DND-41 (cell line): ENCODE measurements around the gene KIAA0586.

Experiments
- ATAC-seq: fragments of 200-7000 bp; cut with Tn5 transposase; 3 replicates; pipeline ENCODE4 v1.9.1; 2021; ENCODE audit warnings: low read depth; ENCODE audit not compliant: insufficient read depth
- DNase-seq: peaks from one replicate; pipeline ENCODE4 v3.0.0-alpha.2; 2020
- H2AFZ ChIP-seq: 2 replicates; pipeline ENCODE4 v1.6.0; 2012; ENCODE audit warnings: low read depth, low read length
- H3K27ac ChIP-seq: 2 replicates; pipeline ENCODE4 v1.5.1; 2012; ENCODE audit warnings: low read length, inconsistent platforms
- H3K27me3 ChIP-seq: fragments of 200-600 bp; sonication (generic); 2 replicates; pipeline ENCODE4 v1.6.0; 2012; ENCODE audit warnings: low read length, mild to moderate bottlenecking, inconsistent platforms; ENCODE audit not compliant: insufficient read depth, poor library complexity
- H3K36me3 ChIP-seq: 2 replicates; pipeline ENCODE4 v1.5.1; 2012; ENCODE audit warnings: low read length, inconsistent platforms; ENCODE audit not compliant: insufficient read depth
- H3K4me1 ChIP-seq: 2 replicates; pipeline ENCODE4 v1.5.1; 2012; ENCODE audit warnings: mild to moderate bottlenecking, low read length; ENCODE audit not compliant: insufficient read depth
- H3K4me2 ChIP-seq: 2 replicates; pipeline ENCODE4 v1.6.0; 2012; ENCODE audit warnings: mild to moderate bottlenecking, moderate library complexity, low read length, inconsistent platforms; ENCODE audit not compliant: insufficient read depth
- H3K4me3 ChIP-seq, 2 experiments: fragments of 200-600 bp in 1 of 2; shearing (Covaris generic) in 1 of 2; 2 replicates each; pipeline ENCODE4 v1.5.1; 2012 to 2016; ENCODE audit warnings: inconsistent platforms in 2 of 2, low read length in 2 of 2, mild to moderate bottlenecking in 2 of 2, low read depth in 1 of 2, moderate library complexity in 1 of 2
- H3K79me2 ChIP-seq: 2 replicates; pipeline ENCODE4 v1.6.0; 2012; ENCODE audit warnings: low read length, inconsistent platforms; ENCODE audit not compliant: insufficient read depth
- H3K9ac ChIP-seq: 2 replicates; pipeline ENCODE4 v1.6.0; 2012; ENCODE audit warnings: low read depth, mild to moderate bottlenecking, inconsistent platforms, low read length, moderate library complexity
- H3K9me3 ChIP-seq: 2 replicates; pipeline ENCODE4 v1.5.1; 2012; ENCODE audit warnings: low read length, moderate library complexity, mild to moderate bottlenecking, inconsistent platforms; ENCODE audit not compliant: insufficient read depth, severe bottlenecking
- H4K20me1 ChIP-seq: 2 replicates; pipeline ENCODE4 v1.6.0; 2012; ENCODE audit warnings: low read length; ENCODE audit not compliant: insufficient read depth
- EZH2 ChIP-seq: IDR thresholded peaks from 3 replicates; pipeline ENCODE4 v1.6.1; 2012; ENCODE audit warnings: borderline replicate concordance, low read depth, mild to moderate bottlenecking, moderate library complexity, low read length, inconsistent platforms; ENCODE audit not compliant: severe bottlenecking
- TF ChIP-seq, protein P1 (sequence below): IDR thresholded peaks from 2 replicates; pipeline ENCODE4 v1.5.1; 2012; ENCODE audit warnings: borderline replicate concordance, low read length, moderate library complexity, mild to moderate bottlenecking; ENCODE audit not compliant: poor library complexity, severe bottlenecking; ENCODE audit errors: extremely low read depth

The KIAA0586 gene

DNA sequence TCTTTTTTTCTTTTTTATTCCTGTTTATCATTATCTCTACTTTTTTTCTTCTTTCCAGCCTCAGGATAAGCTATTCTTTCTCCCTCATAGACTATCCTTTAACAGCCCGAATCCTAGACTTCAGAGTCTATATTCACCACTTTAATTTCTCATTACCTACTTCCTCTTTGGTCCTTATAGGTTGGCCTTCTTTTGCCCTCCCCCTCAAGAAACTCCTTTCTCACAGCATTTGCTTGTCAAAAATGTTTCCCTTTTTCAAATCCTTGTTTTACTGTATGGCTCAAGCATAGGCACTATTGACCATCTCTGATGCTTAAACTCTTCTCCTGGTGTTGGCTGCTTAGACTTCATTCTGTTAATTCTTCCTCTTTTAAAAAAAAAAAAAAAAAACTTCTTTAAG is 52.5 kb downstream of the KIAA0586 start:
- H3K4me1 ChIP-seq: no peaks in the 10 kb centered on the region
- H3K9me3 ChIP-seq: no peaks in the 10 kb centered on the region
- peaks cover 48% of the 10 kb centered on the region for H3K36me3 ChIP-seq
- no peak overlapping the region for H2AFZ ChIP-seq
- no peak overlapping the region for H3K27ac ChIP-seq
- ATAC-seq (no peak), DNase-seq (no peak)
- H3K27me3 ChIP-seq: no peaks in the 10 kb centered on the region
- no peak overlapping the region for H3K9ac ChIP-seq
- no peak overlapping the region for H3K4me2 ChIP-seq
- no peaks in the 10 kb centered on the region for H4K20me1 ChIP-seq
- no peaks in the 10 kb centered on the region for H3K79me2 ChIP-seq
- TF ChIP-seq, protein P1, sequence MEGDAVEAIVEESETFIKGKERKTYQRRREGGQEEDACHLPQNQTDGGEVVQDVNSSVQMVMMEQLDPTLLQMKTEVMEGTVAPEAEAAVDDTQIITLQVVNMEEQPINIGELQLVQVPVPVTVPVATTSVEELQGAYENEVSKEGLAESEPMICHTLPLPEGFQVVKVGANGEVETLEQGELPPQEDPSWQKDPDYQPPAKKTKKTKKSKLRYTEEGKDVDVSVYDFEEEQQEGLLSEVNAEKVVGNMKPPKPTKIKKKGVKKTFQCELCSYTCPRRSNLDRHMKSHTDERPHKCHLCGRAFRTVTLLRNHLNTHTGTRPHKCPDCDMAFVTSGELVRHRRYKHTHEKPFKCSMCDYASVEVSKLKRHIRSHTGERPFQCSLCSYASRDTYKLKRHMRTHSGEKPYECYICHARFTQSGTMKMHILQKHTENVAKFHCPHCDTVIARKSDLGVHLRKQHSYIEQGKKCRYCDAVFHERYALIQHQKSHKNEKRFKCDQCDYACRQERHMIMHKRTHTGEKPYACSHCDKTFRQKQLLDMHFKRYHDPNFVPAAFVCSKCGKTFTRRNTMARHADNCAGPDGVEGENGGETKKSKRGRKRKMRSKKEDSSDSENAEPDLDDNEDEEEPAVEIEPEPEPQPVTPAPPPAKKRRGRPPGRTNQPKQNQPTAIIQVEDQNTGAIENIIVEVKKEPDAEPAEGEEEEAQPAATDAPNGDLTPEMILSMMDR: no peak
- no peak for TF ChIP-seq EZH2
- H3K4me3 ChIP-seq: no peak overlapping the region

DNA sequence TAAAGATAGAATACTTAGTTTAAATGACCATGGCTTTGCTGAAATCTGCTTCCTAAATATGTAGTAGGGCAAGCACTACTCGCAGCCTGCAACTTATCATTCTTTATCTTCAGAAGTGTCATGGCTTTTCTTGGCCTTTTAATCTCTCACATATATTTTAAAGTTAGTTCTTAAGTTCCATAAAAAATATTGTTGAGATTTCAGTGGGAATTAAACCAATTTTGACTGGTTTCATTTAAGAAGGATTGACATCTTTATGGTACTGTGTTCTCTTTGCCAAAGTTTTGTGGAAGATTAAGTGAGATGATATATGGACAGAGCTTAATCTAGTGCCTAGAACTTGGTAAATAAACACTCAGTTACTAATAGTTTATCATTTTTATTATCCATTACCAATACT is 56.7 kb downstream of the KIAA0586 start:
- H3K4me2 ChIP-seq: no peak overlapping the region
- TF ChIP-seq, protein P1: no peak
- TF ChIP-seq EZH2: no peak
- H3K79me2 ChIP-seq: no peaks in the 10 kb centered on the region
- no peak overlapping the region for H2AFZ ChIP-seq
- no peaks in the 10 kb centered on the region for H3K9me3 ChIP-seq
- no peaks in the 10 kb centered on the region for H3K4me1 ChIP-seq
- H3K27ac ChIP-seq: no peak overlapping the region
- no peak overlapping the region for H3K4me3 ChIP-seq
- DNase-seq (no peak), ATAC-seq (no peak)
- H3K27me3 ChIP-seq: no peaks in the 10 kb centered on the region
- H3K9ac ChIP-seq: no peak overlapping the region
- H3K36me3 ChIP-seq: peaks cover 45% of the 10 kb centered on the region
- no peaks in the 10 kb centered on the region for H4K20me1 ChIP-seq

DNA sequence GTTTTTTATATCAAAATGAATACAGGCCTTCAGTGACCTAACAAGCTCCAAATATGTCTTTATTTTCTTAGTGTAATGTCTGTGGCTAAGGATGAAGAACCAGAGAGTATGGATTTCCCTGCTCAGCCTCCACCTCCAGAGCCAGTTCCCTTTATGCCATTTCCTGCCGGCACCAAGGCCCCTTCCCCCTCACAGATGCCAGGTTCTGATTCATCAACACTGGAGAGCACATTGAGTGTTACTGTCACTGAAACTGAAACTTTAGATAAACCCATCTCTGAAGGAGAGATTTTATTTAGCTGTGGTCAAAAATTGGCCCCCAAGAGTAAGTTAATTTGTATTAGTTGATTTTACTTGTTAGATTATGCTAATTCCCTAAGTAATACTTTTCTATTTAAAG is 61.0 kb downstream of the KIAA0586 start:
- H3K4me3 ChIP-seq: no peak overlapping the region
- no peaks in the 10 kb centered on the region for H3K27me3 ChIP-seq
- H3K27ac ChIP-seq: no peak overlapping the region
- H3K9me3 ChIP-seq: no peaks in the 10 kb centered on the region
- H3K36me3 ChIP-seq: peaks cover 57% of the 10 kb centered on the region
- TF ChIP-seq, protein P1: no peak
- TF ChIP-seq EZH2: no peak
- H3K79me2 ChIP-seq: no peaks in the 10 kb centered on the region
- H4K20me1 ChIP-seq: no peaks in the 10 kb centered on the region
- no peak overlapping the region for H3K4me2 ChIP-seq
- no peak overlapping the region for H3K9ac ChIP-seq
- no peak for DNase-seq
- no peaks in the 10 kb centered on the region for H3K4me1 ChIP-seq
- ATAC-seq: no peak
- H2AFZ ChIP-seq: no peak overlapping the region

DNA sequence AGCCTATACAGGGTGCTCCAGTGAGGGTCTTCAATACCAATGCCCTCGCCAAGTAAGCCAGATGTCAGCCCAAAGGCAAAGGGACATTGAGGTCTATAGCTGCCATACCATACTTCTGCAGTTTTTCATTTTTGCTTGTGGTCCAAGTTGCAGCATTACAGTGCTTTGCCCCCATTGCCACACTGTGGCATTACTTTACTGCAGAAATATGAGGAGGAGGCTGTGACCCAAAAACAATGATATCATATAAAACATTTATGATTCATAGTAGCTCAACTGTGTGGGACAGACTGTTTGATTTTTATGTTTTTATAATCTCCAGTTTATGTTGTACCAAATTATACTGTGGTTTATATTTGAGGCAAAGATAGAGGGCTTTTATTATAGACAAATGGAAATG is 64.1 kb downstream of the KIAA0586 start:
- Histone ChIP-seq H4K20me1 (no peaks in the 10 kb centered on the region), H3K27me3 (no peaks in the 10 kb centered on the region), H3K27ac (no peak overlapping the region), H3K36me3 (peaks cover 52% of the 10 kb centered on the region), H2AFZ (no peak overlapping the region), H3K9me3 (no peaks in the 10 kb centered on the region), H3K9ac (no peak overlapping the region), H3K4me3 (no peak overlapping the region), H3K4me2 (no peak overlapping the region), H3K79me2 (no peaks in the 10 kb centered on the region), H3K4me1 (no peaks in the 10 kb centered on the region)
- TF ChIP-seq, protein P1: no peak
- no peak for TF ChIP-seq EZH2
- no peak for ATAC-seq
- no peak for DNase-seq
